ENCODE results near the gene CHRNA9. TPM values are rescaled to one million over a fixed set of nuclear protein-coding genes. Genes with fewer than 3 reads are reported as not detected.
A peak's percentile ranks its signal among the peaks of the same experiment; 100 is the strongest.

The CHRNA9 gene
- total RNA-seq, 1 donor, result 0.27 TPM

- no peak for DNase-seq (ENCODE audit: low read depth in 2 of 3, low spot score in 2 of 3)
These were observed 26.5 kb upstream of the CHRNA9 start for GRCh38 chr4:40308528-40309122.

- DNase-seq (ENCODE audit: low read depth in 2 of 3, low spot score in 2 of 3), result peak; percentile 83 to 91 (median 88)
These were observed 25.8 kb upstream of the CHRNA9 start for GRCh38 chr4:40309250-40309774.

- no peak for DNase-seq (ENCODE audit: low read depth in 2 of 3, low spot score in 2 of 3)
These were observed 24.9 kb upstream of the CHRNA9 start for GRCh38 chr4:40310225-40310624.

- DNase-seq (ENCODE audit: low read depth in 2 of 3, low spot score in 2 of 3), result peak in 2 of 3 donors; percentile 99 to 100
These were observed 23.3 kb upstream of the CHRNA9 start for GRCh38 chr4:40311811-40312346.

- DNase-seq (ENCODE audit: low read depth in 2 of 3, low spot score in 2 of 3), result no peak
These were observed 20.2 kb upstream of the CHRNA9 start for GRCh38 chr4:40314951-40315350.

- DNase-seq (ENCODE audit: low read depth in 2 of 3, low spot score in 2 of 3), result peak in 2 of 3 donors; percentile 82 to 90
These were observed 18.8 kb upstream of the CHRNA9 start for GRCh38 chr4:40316333-40316781.

GRCh38 chr4:40316782-40317635 is 18.1 kb upstream of the CHRNA9 start:
- peak in 2 of 3 donors; percentile 78 to 88 for DNase-seq (ENCODE audit: low read depth in 2 of 3, low spot score in 2 of 3)

GRCh38 chr4:40317916-40318658 is 17.0 kb upstream of the CHRNA9 start:
- no peak for DNase-seq (ENCODE audit: low read depth in 2 of 3, low spot score in 2 of 3)

- peak in 1 of 3 donors; percentile 43 for DNase-seq (ENCODE audit: low read depth in 2 of 3, low spot score in 2 of 3)
These were observed 13.4 kb upstream of the CHRNA9 start for GRCh38 chr4:40321574-40322275.

- DNase-seq (ENCODE audit: low read depth in 2 of 3, low spot score in 2 of 3), result no peak
These were observed 12.3 kb upstream of the CHRNA9 start for GRCh38 chr4:40322811-40323210.

GRCh38 chr4:40323866-40324265 is 11.3 kb upstream of the CHRNA9 start:
- no peak for DNase-seq (ENCODE audit: low read depth in 2 of 3, low spot score in 2 of 3)

- DNase-seq (ENCODE audit: low read depth in 2 of 3, low spot score in 2 of 3), result peak in 2 of 3 donors; percentile 77 to 87
These were observed 9.6 kb upstream of the CHRNA9 start for GRCh38 chr4:40325406-40326019.

GRCh38 chr4:40327340-40327739 is 7.8 kb upstream of the CHRNA9 start:
- DNase-seq (ENCODE audit: low read depth in 2 of 3, low spot score in 2 of 3), result peak in 1 of 3 donors; percentile 69

GRCh38 chr4:40328383-40328782 is 6.8 kb upstream of the CHRNA9 start:
- DNase-seq (ENCODE audit: low read depth in 2 of 3, low spot score in 2 of 3), result no peak

GRCh38 chr4:40329805-40330204 is 5.3 kb upstream of the CHRNA9 start:
- no peak for DNase-seq (ENCODE audit: low read depth in 2 of 3, low spot score in 2 of 3)

GRCh38 chr4:40330536-40330935 is 4.6 kb upstream of the CHRNA9 start:
- no peak for DNase-seq (ENCODE audit: low read depth in 2 of 3, low spot score in 2 of 3)

- DNase-seq (ENCODE audit: low read depth in 2 of 3, low spot score in 2 of 3), result no peak
These were observed 3.9 kb upstream of the CHRNA9 start for GRCh38 chr4:40331101-40331745.

GRCh38 chr4:40331961-40332360 is 3.2 kb upstream of the CHRNA9 start:
- DNase-seq (ENCODE audit: low read depth in 2 of 3, low spot score in 2 of 3), result no peak

- no peak for DNase-seq (ENCODE audit: low read depth in 2 of 3, low spot score in 2 of 3)
These were observed 1.2 kb upstream of the CHRNA9 start for GRCh38 chr4:40333921-40334352.
